Sigmoid colon (tissue), 7 donors: ENCODE measurements around the gene PPP1R37. TPM values are rescaled to one million over a fixed set of nuclear protein-coding genes. Genes with fewer than 3 reads are reported as not detected.

ENCODE experiments used
- DNase-seq: peaks from one replicate; pipeline ENCODE4 v3.0.0-alpha.2; 2019
- H3K27ac ChIP-seq, 4 donors: fragments of 200-600 bp; sonication (generic); one replicate each; pipeline ENCODE4 v1.5.1; 2016 to 2019; ENCODE audit warnings: mild to moderate bottlenecking in 1 of 4
- H3K27me3 ChIP-seq, 3 donors: fragments of 200-600 bp; sonication (generic); one replicate each; pipeline ENCODE4 v1.5.1; 2019; ENCODE audit warnings: mild to moderate bottlenecking in 1 of 3
- H3K36me3 ChIP-seq, 4 donors: fragments of 200-600 bp; sonication (generic); one replicate each; pipeline ENCODE4 v1.5.1; 2016 to 2019
- H3K4me1 ChIP-seq, 4 donors: fragments of 200-600 bp; sonication (generic); one replicate each; pipeline ENCODE4 v1.5.1; 2017 to 2019
- H3K4me3 ChIP-seq, 4 donors: fragments of 200-600 bp; sonication (generic); one replicate each; pipeline ENCODE4 v1.5.1; 2017 to 2019; ENCODE audit warnings: mild to moderate bottlenecking in 2 of 4, moderate library complexity in 1 of 4
- H3K9me3 ChIP-seq, 4 donors: fragments of 200-600 bp in 3 of 4; sonication (generic) in 3 of 4; one replicate each; pipeline versions ENCODE4 v1.5.1 to v1.6.1; 2013 to 2019
- CTCF ChIP-seq, 4 experiments: fragments of 450-650 bp in 3 of 4; fragments of 200-600 bp in 1 of 4; IDR thresholded peaks; one replicate each; pipeline ENCODE4 v1.5.1; 2016 to 2019; ENCODE audit warnings: antibody characterized with exemption in 4 of 4, mild to moderate bottlenecking in 3 of 4, moderate library complexity in 2 of 4
- EP300 ChIP-seq, 4 donors: sonication (generic); formaldehyde crosslinking; IDR thresholded peaks; one replicate each; pipeline ENCODE4 v1.6.1; 2017; ENCODE audit warnings: antibody characterized with exemption in 4 of 4
- POLR2A ChIP-seq, 2 donors: fragments of 450-650 bp; IDR thresholded peaks; one replicate each; pipeline ENCODE4 v1.6.1; 2016; ENCODE audit warnings: antibody characterized with exemption in 2 of 2, mild to moderate bottlenecking in 2 of 2, moderate library complexity in 2 of 2
- POLR2AphosphoS5 ChIP-seq, 4 donors: sonication (generic); formaldehyde crosslinking; IDR thresholded peaks; one replicate each; pipeline ENCODE4 v1.6.1; 2017; ENCODE audit warnings: antibody characterized with exemption in 4 of 4
- WGBS, 2 donors: extraction: QIAGEN DNeasy Blood & Tissue Kit; methylation state at CpG; one replicate each; pipeline ENCODE4 v1.1.7; 2013; 5-methylcytosine and 5-hydroxymethylcytosine counted together
- intact Hi-C: fragments of 100-400 bp; cut with DNase I; formaldehyde crosslinking; loops from one replicate; pipeline ENCODE4 v1.15.1; 2023
- polyA plus RNA-seq, 3 donors: library from polyadenylated mRNA; stranded (reverse); fragments of 200-250 nt; gene quantifications; one replicate each; pipeline ENCODE4 v1.2.3, GENCODE V29; 2013
- total RNA-seq, 4 donors: library from RNA; depleted of rRNA; stranded (reverse); fragments of >200 nt; gene quantifications; one replicate each; pipeline ENCODE4 v1.1.0, GENCODE V29; 2016
- donor health status: healthy with polysubstance abuse.
- donor health status: Bipolar disorder and iron deficiency.
- donor health status: healthy.

The PPP1R37 gene
- total and polyA plus RNA-seq, 7 donors = 17.8 to 32.5 (median 21.6) TPM

GRCh38 chr19:45137179-45137761 is 44.3 kb downstream of the PPP1R37 start:
- H3K36me3 ChIP-seq = peaks cover 5 to 21% (median 11%) of the 10 kb centered on the region in 4 donors
- peaks cover 0 to 22% (median 21%) of the 10 kb centered on the region in 4 donors for H3K4me1 ChIP-seq
- intact Hi-C loops = no loop called here
- no peaks in the 10 kb centered on the region for H3K27me3 ChIP-seq
- DNase-seq = no peak
- no peak for TF ChIP-seq EP300 (IDR thresholded peaks at IDR 0.05)
- no peak for TF ChIP-seq CTCF (IDR thresholded peaks at IDR 0.05)
- TF ChIP-seq POLR2AphosphoS5 (IDR thresholded peaks at IDR 0.05) = peak in 2 of 4 donors; percentile 54 to 56
- no peaks in the 10 kb centered on the region for H3K9me3 ChIP-seq
- 80 to 90% methylated on average over 17 of the region's 17 CpGs for WGBS, 2 donors
- peak overlapping the region in 1 of 4 donors; percentile 14 for H3K4me3 ChIP-seq
- peak overlapping the region; percentile 12 to 68 (median 66) for H3K27ac ChIP-seq

GRCh38 chr19:45138303-45138751 is 45.3 kb downstream of the PPP1R37 start:
- H3K4me3 ChIP-seq = no peak overlapping the region
- H3K36me3 ChIP-seq = peaks cover 9 to 31% (median 19%) of the 10 kb centered on the region in 4 donors
- no peaks in the 10 kb centered on the region for H3K9me3 ChIP-seq
- TF ChIP-seq CTCF (IDR thresholded peaks at IDR 0.05) = no peak
- no peak for TF ChIP-seq EP300 (IDR thresholded peaks at IDR 0.05)
- no peak for TF ChIP-seq POLR2AphosphoS5 (IDR thresholded peaks at IDR 0.05)
- TF ChIP-seq POLR2A (IDR thresholded peaks at IDR 0.05) = no peak
- peaks cover 0 to 22% (median 21%) of the 10 kb centered on the region in 4 donors for H3K4me1 ChIP-seq
- intact Hi-C loops = no loop called here
- peak overlapping the region in 1 of 4 donors; percentile 68 for H3K27ac ChIP-seq
- no peak for DNase-seq
- 46 to 72% methylated on average over 11 of the region's 11 CpGs for WGBS, 2 donors
- H3K27me3 ChIP-seq = no peaks in the 10 kb centered on the region

GRCh38 chr19:45139286-45140143 is 46.5 kb downstream of the PPP1R37 start:
- 96 to 97% methylated on average over 24 of the region's 24 CpGs for WGBS, 2 donors
- peaks cover 0 to 22% (median 21%) of the 10 kb centered on the region in 4 donors for H3K4me1 ChIP-seq
- TF ChIP-seq POLR2AphosphoS5 (IDR thresholded peaks at IDR 0.05) = no peak
- no peak for TF ChIP-seq CTCF (IDR thresholded peaks at IDR 0.05)
- no peak for TF ChIP-seq POLR2A (IDR thresholded peaks at IDR 0.05)
- TF ChIP-seq EP300 (IDR thresholded peaks at IDR 0.05) = no peak
- intact Hi-C loops = no loop called here
- no peak overlapping the region for H3K27ac ChIP-seq
- H3K36me3 ChIP-seq = peaks cover 11 to 39% (median 25%) of the 10 kb centered on the region in 4 donors
- DNase-seq = no peak
- H3K4me3 ChIP-seq = no peak overlapping the region
- no peaks in the 10 kb centered on the region for H3K27me3 ChIP-seq
- H3K9me3 ChIP-seq = no peaks in the 10 kb centered on the region

GRCh38 chr19:45140144-45140503 is 47.1 kb downstream of the PPP1R37 start:
- Histone ChIP-seq H3K27me3 (no peaks in the 10 kb centered on the region), H3K4me1 (peaks cover 0 to 22% (median 21%) of the 10 kb centered on the region in 4 donors), H3K9me3 (no peaks in the 10 kb centered on the region), H3K4me3 (no peak overlapping the region), H3K36me3 (peaks cover 17 to 45% (median 28%) of the 10 kb centered on the region in 4 donors), H3K27ac (no peak overlapping the region)
- intact Hi-C loops = no loop called here
- DNase-seq = no peak
- WGBS, 2 donors = 92 to 95% methylated on average over 8 of the region's 8 CpGs
- no peak for TF ChIP-seq EP300 (IDR thresholded peaks at IDR 0.05)
- no peak for TF ChIP-seq CTCF (IDR thresholded peaks at IDR 0.05)
- TF ChIP-seq POLR2A (IDR thresholded peaks at IDR 0.05) = no peak
